Measurements from ENCODE around the gene CTSZ. TPM values are rescaled to one million over a fixed set of nuclear protein-coding genes. Genes with fewer than 3 reads are reported as not detected.

Gene CTSZ
- total RNA-seq, 1 donor from 2014 or later = 278 TPM

DNA sequence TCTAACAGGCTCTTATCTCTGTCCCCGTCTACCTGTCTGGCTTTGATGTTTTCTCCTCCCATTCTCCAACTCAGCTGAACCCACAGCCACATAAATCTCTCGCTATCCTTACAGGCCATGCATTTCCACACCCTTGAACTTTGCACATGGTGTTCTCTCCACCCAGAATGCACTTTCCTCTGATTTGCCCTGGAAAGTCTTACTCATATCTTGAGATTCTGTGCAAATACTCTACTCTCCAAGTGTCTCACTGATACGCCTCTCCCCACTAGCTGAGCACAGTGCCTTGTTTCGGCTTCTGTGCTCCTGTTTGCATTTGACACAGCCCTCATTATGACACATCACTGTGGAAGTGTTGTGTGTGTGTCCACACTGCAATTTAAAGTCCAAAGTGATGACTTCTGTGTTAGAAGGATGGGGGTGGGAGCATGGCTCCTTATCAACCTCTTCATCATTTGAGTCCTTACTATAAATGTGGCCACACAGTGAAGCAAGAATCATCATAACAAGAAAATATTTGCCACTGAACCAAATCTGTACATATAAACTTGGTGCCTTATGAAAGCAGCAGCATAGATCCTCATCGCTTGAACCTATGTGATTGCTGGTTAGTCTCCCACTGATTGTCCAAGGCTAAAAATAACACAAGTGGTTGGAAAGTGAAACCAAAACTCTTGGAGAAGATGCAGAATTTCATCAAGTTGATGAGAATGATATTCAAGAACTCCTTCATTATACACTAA lies 41.1 kb upstream of the CTSZ start:
- Mint-ChIP-seq H3K27me3 (peaks cover 23% of the 10 kb centered on the region), H3K4me1 (peaks cover 19% of the 10 kb centered on the region), H3K9me3 (no peaks in the 10 kb centered on the region), H3K4me3 (no peak overlapping the region), H3K27ac (no peak overlapping the region), H3K36me3 (ENCODE audit: low read depth) (no peaks in the 10 kb centered on the region)
- intact Hi-C loops (cut with micrococcal nuclease) = no loop called here
- CTCF ChIA-PET = no interaction called here
- DNase-seq (no peak), ATAC-seq (ENCODE audit: low read depth) (no peak)
- POLR2A ChIA-PET = interaction anchor here (1.5 kb wide), 1 partner anchor 16 kb away, joined by 4 read pairs; the partner anchor contains the start of gene ATP5F1E
- TF ChIP-seq, protein P1, sequence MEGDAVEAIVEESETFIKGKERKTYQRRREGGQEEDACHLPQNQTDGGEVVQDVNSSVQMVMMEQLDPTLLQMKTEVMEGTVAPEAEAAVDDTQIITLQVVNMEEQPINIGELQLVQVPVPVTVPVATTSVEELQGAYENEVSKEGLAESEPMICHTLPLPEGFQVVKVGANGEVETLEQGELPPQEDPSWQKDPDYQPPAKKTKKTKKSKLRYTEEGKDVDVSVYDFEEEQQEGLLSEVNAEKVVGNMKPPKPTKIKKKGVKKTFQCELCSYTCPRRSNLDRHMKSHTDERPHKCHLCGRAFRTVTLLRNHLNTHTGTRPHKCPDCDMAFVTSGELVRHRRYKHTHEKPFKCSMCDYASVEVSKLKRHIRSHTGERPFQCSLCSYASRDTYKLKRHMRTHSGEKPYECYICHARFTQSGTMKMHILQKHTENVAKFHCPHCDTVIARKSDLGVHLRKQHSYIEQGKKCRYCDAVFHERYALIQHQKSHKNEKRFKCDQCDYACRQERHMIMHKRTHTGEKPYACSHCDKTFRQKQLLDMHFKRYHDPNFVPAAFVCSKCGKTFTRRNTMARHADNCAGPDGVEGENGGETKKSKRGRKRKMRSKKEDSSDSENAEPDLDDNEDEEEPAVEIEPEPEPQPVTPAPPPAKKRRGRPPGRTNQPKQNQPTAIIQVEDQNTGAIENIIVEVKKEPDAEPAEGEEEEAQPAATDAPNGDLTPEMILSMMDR (IDR thresholded peaks at IDR 0.05) = no peak

DNA sequence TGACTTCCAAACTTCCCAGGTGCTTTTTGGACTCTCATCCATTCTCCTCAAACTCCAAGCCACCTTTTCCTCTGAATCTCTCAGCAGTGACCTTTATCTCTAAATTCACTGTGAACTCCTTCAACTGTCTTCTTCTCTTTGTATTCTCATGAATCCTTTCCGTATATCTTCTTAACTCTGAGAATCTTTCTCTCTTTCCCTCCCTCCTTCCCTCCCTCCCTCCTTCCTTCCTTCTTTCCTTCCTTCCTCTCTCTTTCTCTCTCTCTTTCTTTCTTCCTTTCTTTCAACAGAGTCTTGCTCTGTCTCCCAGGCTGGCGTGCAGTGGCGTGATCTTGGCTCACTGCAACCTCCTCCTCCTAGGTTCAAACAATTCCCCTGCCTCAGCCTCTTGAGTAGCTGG lies 39.8 kb upstream of the CTSZ start:
- no peak overlapping the region for H3K4me3 Mint-ChIP-seq
- peaks cover 25% of the 10 kb centered on the region for H3K4me1 Mint-ChIP-seq
- ChIA-PET CTCF (no interaction called here), POLR2A (interaction anchor here (1.5 kb wide), 1 partner anchor 14 kb away, joined by 4 read pairs; the partner anchor contains the start of gene ATP5F1E)
- DNase-seq (no peak), ATAC-seq (ENCODE audit: low read depth) (no peak)
- H3K27ac Mint-ChIP-seq = no peak overlapping the region
- TF ChIP-seq, protein P1 (IDR thresholded peaks at IDR 0.05) = no peak
- intact Hi-C loops (cut with micrococcal nuclease) = no loop called here
- peaks cover 2% of the 10 kb centered on the region for H3K36me3 Mint-ChIP-seq (ENCODE audit: low read depth)
- no peaks in the 10 kb centered on the region for H3K9me3 Mint-ChIP-seq
- H3K27me3 Mint-ChIP-seq = peaks cover 19% of the 10 kb centered on the region

DNA sequence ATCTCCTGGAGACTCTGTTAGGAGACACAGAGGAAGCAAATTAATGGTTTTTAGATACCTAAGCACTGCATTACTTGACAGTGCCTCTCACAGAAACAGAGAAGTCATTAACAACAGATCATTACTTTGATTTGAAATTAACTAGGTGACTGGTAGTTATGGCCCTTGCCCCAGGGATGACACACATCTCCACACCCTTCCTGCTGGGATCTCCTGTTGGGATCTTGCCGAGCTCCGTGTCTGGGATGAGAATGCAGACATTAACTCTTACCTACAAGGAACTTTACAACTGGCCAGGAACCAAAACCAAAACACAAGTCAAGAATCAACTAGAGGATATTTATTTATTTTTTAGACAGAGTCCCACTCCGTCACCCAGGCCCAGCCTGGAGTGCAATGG lies 37.7 kb upstream of the CTSZ start:
- CTCF ChIA-PET = interaction anchor here (1.5 kb wide), 1 partner anchor 38 kb away, joined by 3 read pairs; no protein-coding TSS in a partner anchor
- Mint-ChIP-seq H3K36me3 (ENCODE audit: low read depth) (peaks cover 18% of the 10 kb centered on the region), H3K27ac (peak overlapping the region; percentile 41), H3K4me3 (no peak overlapping the region), H3K27me3 (peaks cover 2% of the 10 kb centered on the region), H3K9me3 (no peaks in the 10 kb centered on the region), H3K4me1 (peaks cover 46% of the 10 kb centered on the region)
- POLR2A ChIA-PET = interaction anchor here (1.0 to 6.2 kb wide), 2 partner anchors 12 to 64 kb away, joined by 4 to 64 read pairs; partner anchors contain the start of gene ATP5F1E
- no peak for ATAC-seq (ENCODE audit: low read depth)
- intact Hi-C loops (cut with micrococcal nuclease) = no loop called here
- no peak for DNase-seq
- TF ChIP-seq, protein P1 (IDR thresholded peaks at IDR 0.05) = no peak

DNA sequence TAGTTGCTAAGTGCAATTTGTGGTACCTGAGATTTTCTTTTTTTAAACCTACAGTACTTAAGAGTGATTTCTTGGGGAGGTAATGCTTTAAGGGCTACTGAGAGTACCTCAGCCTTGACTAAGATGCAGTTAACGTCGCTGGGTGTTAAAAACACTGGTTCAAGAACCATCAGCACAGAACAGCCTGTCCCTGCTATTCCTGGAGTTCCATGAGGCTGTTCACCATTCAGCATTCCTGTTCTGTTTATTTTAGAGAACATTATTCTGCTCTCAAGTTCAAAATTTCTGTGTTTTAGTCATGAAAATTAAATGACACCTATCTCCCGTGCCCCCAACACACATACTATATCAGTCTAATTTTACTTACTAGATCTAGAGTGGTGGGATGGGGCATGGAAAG lies 37.2 kb upstream of the CTSZ start:
- TF ChIP-seq, protein P1 (IDR thresholded peaks at IDR 0.05) = no peak
- POLR2A ChIA-PET = interaction anchor here (1.1 to 6.2 kb wide), 4 partner anchors 11 to 178 kb away, joined by 3 to 64 read pairs (median 17); partner anchors contain the start of gene ATP5F1E
- H3K4me3 Mint-ChIP-seq = no peak overlapping the region

DNA sequence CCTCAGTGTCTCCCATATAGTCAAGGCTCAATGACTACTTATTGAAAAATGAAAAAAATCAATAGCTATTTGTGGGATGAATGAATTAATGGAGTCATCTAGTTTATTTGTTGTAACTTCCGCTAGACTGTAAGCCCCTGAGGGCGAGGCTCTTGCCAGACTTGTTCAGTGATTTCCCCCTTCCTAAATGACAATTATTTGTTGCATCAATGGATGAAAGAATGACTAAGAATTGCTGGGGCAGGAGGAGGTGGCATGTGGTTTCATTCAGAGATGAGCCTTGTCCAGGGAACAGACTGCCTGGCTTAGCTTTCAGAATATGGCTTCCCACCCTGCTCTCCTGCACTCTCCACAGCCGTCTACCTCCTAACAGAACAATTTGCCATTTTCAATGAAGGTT lies 36.6 kb upstream of the CTSZ start:
- POLR2A ChIA-PET = interaction anchor here (0.9 to 6.2 kb wide), 8 partner anchors 11 to 393 kb away, joined by 3 to 64 read pairs (median 10); partner anchors contain the start of genes ATP5F1E and STX16

More for the DNA sequence above, 37.2 kb upstream of the CTSZ start:
- Mint-ChIP-seq H3K27ac (peak overlapping the region; percentile 78), H3K27me3 (peaks cover under 1% of the 10 kb centered on the region), H3K36me3 (ENCODE audit: low read depth) (peaks cover 18% of the 10 kb centered on the region), H3K9me3 (no peaks in the 10 kb centered on the region), H3K4me1 (peaks cover 49% of the 10 kb centered on the region)
- ATAC-seq (ENCODE audit: low read depth) (no peak), DNase-seq (no peak)
- CTCF ChIA-PET = no interaction called here
- intact Hi-C loops (cut with micrococcal nuclease) = no loop called here

More for the DNA sequence above, 36.6 kb upstream of the CTSZ start:
- ATAC-seq (ENCODE audit: low read depth) = no peak
- TF ChIP-seq, protein P1 (IDR thresholded peaks at IDR 0.05) = no peak
- Mint-ChIP-seq H3K4me1 (peaks cover 52% of the 10 kb centered on the region), H3K36me3 (ENCODE audit: low read depth) (peaks cover 18% of the 10 kb centered on the region), H3K27me3 (no peaks in the 10 kb centered on the region), H3K4me3 (peak overlapping the region; percentile 82), H3K27ac (peak overlapping the region; percentile 78), H3K9me3 (no peaks in the 10 kb centered on the region)
- intact Hi-C loops (cut with micrococcal nuclease) = no loop called here
- no peak for DNase-seq
- CTCF ChIA-PET = interaction anchor here (1.1 to 1.5 kb wide), 2 partner anchors 45 to 178 kb away, joined by 4 read pairs; no protein-coding TSS in a partner anchor

Data from activated B cell treated with CpG ODN at 0.5 μM for 24 hours (primary cell).